Esophagus squamous epithelium (tissue), 5 donors: ENCODE data around the gene MARCHF10. TPM values are rescaled to one million over a fixed set of nuclear protein-coding genes. Genes with fewer than 3 reads are reported as not detected.

Experiments used
- DNase-seq: peaks from one replicate; lab custom pipeline; 2025; lab: John Stamatoyannopoulos, UW
- H3K27ac ChIP-seq, 4 donors: fragments of 200-600 bp; sonication (generic); one replicate each; pipeline ENCODE4 v1.5.1; 2016 to 2019; ENCODE audit warnings: mild to moderate bottlenecking in 1 of 4
- H3K27me3 ChIP-seq, 4 donors: fragments of 200-600 bp; sonication (generic); 1 replicate in 3 of 4; 2 replicates in 1 of 4; pipeline versions ENCODE4 v1.5.1 to v1.6.0; 2017 to 2021; ENCODE audit warnings: antibody characterized with exemption in 1 of 4
- H3K36me3 ChIP-seq, 3 donors: fragments of 200-600 bp; sonication (generic); one replicate each; pipeline ENCODE4 v1.5.1; 2016 to 2019
- H3K4me1 ChIP-seq, 3 donors: fragments of 200-600 bp; sonication (generic); one replicate each; pipeline ENCODE4 v1.5.1; 2017 to 2019
- H3K4me3 ChIP-seq, 4 donors: fragments of 200-600 bp; sonication (generic); 1 replicate in 3 of 4; 2 replicates in 1 of 4; pipeline ENCODE4 v1.5.1; 2016 to 2019; ENCODE audit warnings: mild to moderate bottlenecking in 2 of 4, moderate library complexity in 1 of 4
- H3K9me3 ChIP-seq, 3 donors: fragments of 200-600 bp; sonication (generic); one replicate each; pipeline ENCODE4 v1.5.1; 2016 to 2019
- POLR2A ChIP-seq, 4 donors: fragments of 450-650 bp; IDR thresholded peaks; one replicate each; pipeline ENCODE4 v1.6.1; 2017; ENCODE audit warnings: antibody characterized with exemption in 4 of 4, mild to moderate bottlenecking in 4 of 4, moderate library complexity in 3 of 4
- WGBS, 2 donors: methylation state at CpG; one replicate each; pipeline ENCODE4 v1.1.5; 2018; 5-methylcytosine and 5-hydroxymethylcytosine counted together
- intact Hi-C: fragments of 100-400 bp; cut with DNase I; formaldehyde crosslinking; loops from one replicate; pipeline ENCODE4 v1.15.0; 2022
- total RNA-seq, 4 donors: library from RNA; depleted of rRNA; stranded (reverse); fragments of >200 nt; gene quantifications; one replicate each; pipeline ENCODE4 v1.1.0, GENCODE V29; 2016
- TF ChIP-seq, protein P1 (sequence below), 6 experiments: fragments of 450-650 bp in 4 of 6; fragments of 200-600 bp in 2 of 6; sonication (generic) in 2 of 6; IDR thresholded peaks; one replicate each; pipeline ENCODE4 v1.5.1; 2016 to 2019; ENCODE audit warnings: antibody characterized with exemption in 6 of 6, mild to moderate bottlenecking in 4 of 6, moderate library complexity in 4 of 6
- donor health status: DM: yes; HTN: yes; CAD: no.

The MARCHF10 gene
- total RNA-seq, 4 donors from 2014 or later, result not detected

DNA sequence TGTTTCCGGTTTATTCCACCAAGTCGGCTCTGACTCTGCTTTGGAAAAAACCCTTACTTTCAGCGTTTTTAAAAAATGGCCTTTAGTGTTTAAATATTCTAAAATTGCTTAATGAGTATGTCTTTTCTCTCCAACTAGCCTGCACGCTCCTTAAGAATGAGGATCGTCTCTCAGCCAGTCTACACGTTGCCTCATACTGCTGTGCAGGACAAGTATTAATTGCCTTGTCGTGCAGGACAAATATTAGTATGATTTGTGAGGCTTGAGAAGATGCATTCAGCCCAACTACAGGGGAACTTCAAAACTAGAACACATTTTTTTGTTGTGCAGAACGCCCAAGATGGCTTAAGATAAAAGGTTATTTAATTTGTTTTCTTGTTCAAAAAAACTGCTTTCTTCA lies 61.2 kb downstream of the MARCHF10 start:
- Histone ChIP-seq H3K4me1 (peaks cover 0 to 14% (median 0%) of the 10 kb centered on the region in 3 donors), H3K27ac (no peak overlapping the region), H3K36me3 (no peaks in the 10 kb centered on the region), H3K27me3 (peaks cover 0 to 16% (median 0%) of the 10 kb centered on the region in 4 donors), H3K4me3 (no peak overlapping the region), H3K9me3 (no peaks in the 10 kb centered on the region)
- DNase-seq, result no peak
- intact Hi-C loops, result no loop called here
- 38 to 53% methylated on average over 8 of the region's 8 CpGs for WGBS, 2 donors
- no peak for TF ChIP-seq POLR2A (IDR thresholded peaks at IDR 0.05)
- TF ChIP-seq, protein P1, sequence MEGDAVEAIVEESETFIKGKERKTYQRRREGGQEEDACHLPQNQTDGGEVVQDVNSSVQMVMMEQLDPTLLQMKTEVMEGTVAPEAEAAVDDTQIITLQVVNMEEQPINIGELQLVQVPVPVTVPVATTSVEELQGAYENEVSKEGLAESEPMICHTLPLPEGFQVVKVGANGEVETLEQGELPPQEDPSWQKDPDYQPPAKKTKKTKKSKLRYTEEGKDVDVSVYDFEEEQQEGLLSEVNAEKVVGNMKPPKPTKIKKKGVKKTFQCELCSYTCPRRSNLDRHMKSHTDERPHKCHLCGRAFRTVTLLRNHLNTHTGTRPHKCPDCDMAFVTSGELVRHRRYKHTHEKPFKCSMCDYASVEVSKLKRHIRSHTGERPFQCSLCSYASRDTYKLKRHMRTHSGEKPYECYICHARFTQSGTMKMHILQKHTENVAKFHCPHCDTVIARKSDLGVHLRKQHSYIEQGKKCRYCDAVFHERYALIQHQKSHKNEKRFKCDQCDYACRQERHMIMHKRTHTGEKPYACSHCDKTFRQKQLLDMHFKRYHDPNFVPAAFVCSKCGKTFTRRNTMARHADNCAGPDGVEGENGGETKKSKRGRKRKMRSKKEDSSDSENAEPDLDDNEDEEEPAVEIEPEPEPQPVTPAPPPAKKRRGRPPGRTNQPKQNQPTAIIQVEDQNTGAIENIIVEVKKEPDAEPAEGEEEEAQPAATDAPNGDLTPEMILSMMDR (IDR thresholded peaks at IDR 0.05), result no peak

DNA sequence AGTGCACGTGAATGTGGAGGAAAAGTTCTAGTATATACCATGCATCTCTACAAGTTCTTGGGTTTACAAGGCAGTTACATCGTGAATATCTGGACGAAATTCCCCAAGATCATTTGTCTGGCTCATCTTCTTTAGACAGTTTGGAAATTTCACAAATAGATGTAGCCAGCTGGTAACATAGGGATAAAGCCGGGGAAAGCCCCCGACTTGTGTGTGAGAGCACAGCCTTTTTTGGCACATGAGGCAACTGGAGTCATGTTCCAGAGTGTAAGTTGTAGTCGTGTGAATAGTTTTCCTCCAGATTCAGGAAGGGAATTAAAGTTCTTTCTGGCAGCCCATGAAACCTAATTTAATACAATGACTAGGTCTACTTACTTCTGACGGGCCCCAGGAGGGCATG lies 62.3 kb downstream of the MARCHF10 start:
- H3K4me1 ChIP-seq, result peaks cover 0 to 4% (median 0%) of the 10 kb centered on the region in 3 donors
- WGBS, 2 donors, result 46 to 56% methylated on average over 5 to 7 of the region's 7 CpGs
- no peak for TF ChIP-seq POLR2A (IDR thresholded peaks at IDR 0.05)
- TF ChIP-seq, protein P1 (IDR thresholded peaks at IDR 0.05), result no peak
- H3K9me3 ChIP-seq, result no peaks in the 10 kb centered on the region
- no peaks in the 10 kb centered on the region for H3K36me3 ChIP-seq
- H3K4me3 ChIP-seq, result no peak overlapping the region
- H3K27me3 ChIP-seq, result peaks cover 0 to 16% (median 0%) of the 10 kb centered on the region in 4 donors
- peak overlapping the region in 1 of 4 donors; percentile 54 for H3K27ac ChIP-seq
- DNase-seq, result no peak
- intact Hi-C loops, result no loop called here

DNA sequence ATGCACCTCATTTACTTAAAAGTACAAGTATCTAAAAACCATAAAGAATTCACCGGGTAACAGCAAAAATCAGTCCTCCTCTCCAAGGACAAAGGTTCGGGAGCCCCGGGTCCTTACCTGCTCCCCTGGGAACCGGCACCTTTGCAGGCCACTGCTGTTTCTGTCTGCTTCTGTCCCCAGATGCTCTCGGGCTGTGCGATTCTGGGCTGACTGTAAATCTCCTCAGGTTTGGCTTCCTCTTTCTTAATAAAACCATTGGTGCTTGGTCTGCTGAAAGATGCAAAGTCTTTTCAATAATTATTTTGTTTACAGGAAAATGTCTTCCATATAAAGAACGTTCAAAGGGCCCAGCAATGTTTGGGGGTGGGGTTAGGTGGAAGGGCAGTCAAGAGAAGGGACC lies 63.9 kb downstream of the MARCHF10 start:
- intact Hi-C loops, result no loop called here
- Histone ChIP-seq H3K4me3 (no peak overlapping the region), H3K4me1 (no peaks in the 10 kb centered on the region), H3K27me3 (peaks cover 0 to 5% (median 0%) of the 10 kb centered on the region in 4 donors), H3K9me3 (no peaks in the 10 kb centered on the region), H3K27ac (no peak overlapping the region), H3K36me3 (no peaks in the 10 kb centered on the region)
- WGBS, 2 donors, result 70 to 74% methylated on average over 7 of the region's 7 CpGs
- DNase-seq, result no peak
- TF ChIP-seq, protein P1 (IDR thresholded peaks at IDR 0.05), result no peak
- TF ChIP-seq POLR2A (IDR thresholded peaks at IDR 0.05), result no peak

DNA sequence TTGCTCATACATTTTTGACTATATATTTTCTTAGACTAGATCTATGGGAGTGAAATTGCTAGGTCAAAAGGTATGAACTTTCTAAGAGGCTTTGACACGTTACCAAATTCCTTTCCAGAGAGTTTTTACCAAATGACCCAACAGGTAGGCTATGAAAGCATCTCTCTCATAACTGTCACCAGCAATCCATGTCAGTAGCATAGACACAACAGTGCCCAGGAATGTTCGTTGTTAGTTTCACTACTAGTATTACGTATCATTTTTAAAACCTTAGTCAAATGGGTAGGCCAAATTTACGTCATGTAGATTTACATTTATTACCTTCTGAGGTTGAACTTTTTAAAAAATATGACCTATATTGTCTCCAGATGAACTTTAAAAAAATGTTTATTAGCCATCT lies 66.8 kb downstream of the MARCHF10 start:
- Histone ChIP-seq H3K4me3 (no peak overlapping the region), H3K27me3 (peaks cover 0 to 5% (median 0%) of the 10 kb centered on the region in 4 donors), H3K4me1 (no peaks in the 10 kb centered on the region), H3K36me3 (no peaks in the 10 kb centered on the region), H3K27ac (no peak overlapping the region), H3K9me3 (no peaks in the 10 kb centered on the region)
- intact Hi-C loops, result no loop called here
- DNase-seq, result no peak
- 71 to 79% methylated on average over 4 of the region's 4 CpGs for WGBS, 2 donors
- TF ChIP-seq POLR2A (IDR thresholded peaks at IDR 0.05), result no peak
- TF ChIP-seq, protein P1 (IDR thresholded peaks at IDR 0.05), result no peak

DNA sequence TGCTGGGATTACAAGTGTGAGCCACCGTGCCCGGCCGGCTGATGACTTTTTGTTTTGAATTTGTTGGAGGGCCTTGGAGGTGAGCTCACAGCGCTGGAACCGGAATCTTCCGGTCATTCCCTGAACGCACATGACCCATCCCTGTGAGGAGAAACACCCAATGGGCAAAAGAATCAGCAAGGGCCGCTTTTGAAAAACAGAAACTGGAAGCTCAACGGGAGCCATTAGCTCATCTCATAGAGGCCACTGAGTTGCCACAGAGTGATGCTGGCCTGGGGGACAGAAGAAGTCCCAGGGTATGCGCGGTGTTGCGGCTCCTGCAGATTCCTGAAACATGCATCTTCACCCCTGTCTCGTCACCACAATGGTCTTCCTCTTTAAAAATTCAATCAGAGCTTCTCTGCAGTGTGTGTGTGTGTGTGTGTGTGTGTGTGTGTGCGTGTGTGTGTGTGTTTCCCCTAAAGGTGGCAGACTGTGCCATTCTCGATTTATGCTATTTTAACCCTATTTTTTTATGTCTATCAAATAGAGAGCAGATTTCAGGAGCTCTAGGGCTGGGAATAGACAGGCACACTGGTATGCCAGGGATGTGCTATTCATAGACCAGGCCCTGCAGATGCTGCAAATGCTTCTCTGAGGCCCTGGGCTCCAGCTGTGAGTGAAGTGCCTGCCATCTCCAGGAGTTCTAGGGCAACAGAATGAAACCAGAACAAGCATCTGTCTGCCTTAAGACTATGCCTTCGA lies 68.3 kb downstream of the MARCHF10 start:
- WGBS, 2 donors, result 62 to 85% methylated on average over 6 to 8 of the region's 16 CpGs
- no peak overlapping the region for H3K27ac ChIP-seq
- peaks cover 0 to 5% (median 0%) of the 10 kb centered on the region in 4 donors for H3K27me3 ChIP-seq
- no peak for DNase-seq
- no peaks in the 10 kb centered on the region for H3K9me3 ChIP-seq
- intact Hi-C loops, result no loop called here
- no peak for TF ChIP-seq POLR2A (IDR thresholded peaks at IDR 0.05)
- TF ChIP-seq, protein P1 (IDR thresholded peaks at IDR 0.05), result no peak
- H3K36me3 ChIP-seq, result no peaks in the 10 kb centered on the region
- H3K4me1 ChIP-seq, result no peaks in the 10 kb centered on the region
- H3K4me3 ChIP-seq, result no peak overlapping the region
